GM23338 (cell line): ENCODE data around the gene TMEM239. TPM values are rescaled to one million over a fixed set of nuclear protein-coding genes. Genes with fewer than 3 reads are reported as not detected.

Experiments
- ATAC-seq: fragments of 200-7000 bp; cut with Tn5 transposase; 3 replicates; pipeline ENCODE4 v1.9.1; 2020
- DNase-seq: peaks from one replicate; pipeline ENCODE4 v3.0.0-alpha.2; 2015; ENCODE audit warnings: low spot score
- H2AFZ ChIP-seq: fragments of 200-600 bp; sonication (generic); 2 replicates; pipeline ENCODE4 v1.8.0; 2016; ENCODE audit warnings: antibody characterized with exemption, mild to moderate bottlenecking, moderate library complexity
- H3F3A ChIP-seq: fragments of 200-600 bp; sonication (generic); replicated peaks from 2 replicates; pipeline ENCODE4 v1.8.0; 2017; ENCODE audit warnings: antibody characterized with exemption, mixed run types, low read depth
- H3K27ac ChIP-seq: fragments of 200-600 bp; sonication (generic); 2 replicates; pipeline ENCODE4 v1.6.1; 2016; ENCODE audit warnings: low read depth
- H3K27me3 ChIP-seq: fragments of 200-600 bp; sonication (generic); 2 replicates; pipeline ENCODE4 v1.8.0; 2016; ENCODE audit warnings: mild to moderate bottlenecking, mixed run types, moderate library complexity; ENCODE audit not compliant: insufficient read depth
- H3K36me3 ChIP-seq: fragments of 200-600 bp; sonication (generic); 2 replicates; pipeline ENCODE4 v1.8.0; 2016; ENCODE audit warnings: mild to moderate bottlenecking; ENCODE audit not compliant: insufficient read depth
- H3K4me1 ChIP-seq: fragments of 200-600 bp; sonication (generic); 2 replicates; pipeline ENCODE4 v1.8.0; 2016; ENCODE audit warnings: mild to moderate bottlenecking, moderate library complexity; ENCODE audit not compliant: insufficient read depth
- H3K4me2 ChIP-seq: fragments of 200-600 bp; sonication (generic); 2 replicates; pipeline ENCODE4 v1.7.1; 2017; ENCODE audit warnings: mixed run types
- H3K4me3 ChIP-seq: fragments of 200-600 bp; sonication (generic); 2 replicates; pipeline ENCODE4 v1.6.1; 2016; ENCODE audit warnings: mixed run types
- H3K79me2 ChIP-seq: fragments of 200-600 bp; sonication (generic); replicated peaks from 2 replicates; pipeline ENCODE4 v1.8.0; 2017; ENCODE audit warnings: mild to moderate bottlenecking; ENCODE audit not compliant: insufficient read depth
- H3K9me2 ChIP-seq: fragments of 200-600 bp; sonication (generic); 2 replicates; pipeline ENCODE4 v1.8.0; 2017; ENCODE audit not compliant: insufficient read depth
- H4K20me1 ChIP-seq: fragments of 200-600 bp; sonication (generic); replicated peaks from 2 replicates; pipeline ENCODE4 v1.8.0; 2017; ENCODE audit warnings: mild to moderate bottlenecking; ENCODE audit not compliant: insufficient read depth
- H3K27ac Mint-ChIP-seq: 2 replicates; pipeline ENCODE4 v1.8.0; 2020; ENCODE audit warnings: inconsistent platforms, mild to moderate bottlenecking, moderate library complexity, mixed read lengths
- H3K27me3 Mint-ChIP-seq: 3 replicates; pipeline ENCODE4 v1.8.0; 2022; ENCODE audit warnings: low read depth, mild to moderate bottlenecking, moderate library complexity, mixed read lengths, inconsistent platforms; ENCODE audit not compliant: insufficient read depth, poor library complexity
- H3K36me3 Mint-ChIP-seq: 3 replicates; pipeline ENCODE4 v1.8.0; 2021; ENCODE audit warnings: low read depth, mild to moderate bottlenecking, inconsistent platforms, moderate library complexity, mixed read lengths
- H3K4me1 Mint-ChIP-seq: 3 replicates; pipeline ENCODE4 v1.8.0; 2020; ENCODE audit warnings: mild to moderate bottlenecking, inconsistent platforms, mixed read lengths
- H3K4me3 Mint-ChIP-seq: 3 replicates; pipeline ENCODE4 v1.8.0; 2021; ENCODE audit warnings: moderate library complexity, mild to moderate bottlenecking, inconsistent platforms, mixed read lengths
- H3K9me3 Mint-ChIP-seq: 3 replicates; pipeline ENCODE4 v1.8.0; 2020; ENCODE audit warnings: moderate library complexity, mild to moderate bottlenecking, inconsistent platforms, mixed read lengths
- CREB1 ChIP-seq: fragments of 250-450 bp; sonication (Bioruptor Pico); IDR thresholded peaks from 2 replicates; pipeline ENCODE4 v1.5.0; 2020; ENCODE audit warnings: low read depth, mild to moderate bottlenecking, moderate library complexity
- ETS1 ChIP-seq: IDR thresholded peaks from 2 replicates; pipeline ENCODE4 v1.6.1; 2016; ENCODE audit warnings: antibody characterized with exemption
- EZH2 ChIP-seq: fragments of 200-600 bp; sonication (generic); IDR thresholded peaks from one replicate; pipeline ENCODE4 v1.8.0; 2017; ENCODE audit warnings: antibody characterized with exemption, mild to moderate bottlenecking, low read depth; ENCODE audit not compliant: unreplicated experiment
- EZH2phosphoT487 ChIP-seq: fragments of 200-600 bp; sonication (generic); IDR thresholded peaks from one replicate; pipeline ENCODE4 v1.8.1; 2018; ENCODE audit warnings: antibody characterized with exemption; ENCODE audit not compliant: unreplicated experiment
- JUNB ChIP-seq: IDR thresholded peaks from one replicate; pipeline ENCODE4 v1.6.1; 2016; ENCODE audit warnings: antibody characterized with exemption; ENCODE audit not compliant: unreplicated experiment
- NANOG ChIP-seq: IDR thresholded peaks from 2 replicates; pipeline ENCODE4 v1.6.1; 2016; ENCODE audit warnings: antibody characterized with exemption, borderline replicate concordance
- POLR2AphosphoS5 ChIP-seq: IDR thresholded peaks from 2 replicates; pipeline ENCODE4 v1.6.1; 2016; ENCODE audit warnings: antibody characterized with exemption, low read depth
- STAT1 ChIP-seq: IDR thresholded peaks from one replicate; pipeline ENCODE4 v1.6.1; 2016; ENCODE audit warnings: antibody characterized with exemption; ENCODE audit not compliant: unreplicated experiment
- ZNF114 ChIP-seq: fragments of 250-450 bp; sonication (Bioruptor Pico); IDR thresholded peaks from 2 replicates; pipeline ENCODE4 v1.5.0; 2020; ENCODE audit warnings: mild to moderate bottlenecking, moderate library complexity
- ZNF331 ChIP-seq: fragments of 250-450 bp; sonication (Bioruptor Pico); IDR thresholded peaks from 2 replicates; pipeline ENCODE4 v1.5.0; 2020; ENCODE audit warnings: low read depth, mild to moderate bottlenecking, moderate library complexity
- ZNF462 ChIP-seq: fragments of 250-450 bp; sonication (Bioruptor Pico); IDR thresholded peaks from 2 replicates; pipeline ENCODE4 v1.5.0; 2020; ENCODE audit warnings: mild to moderate bottlenecking, moderate library complexity
- polyA plus RNA-seq: library from polyadenylated mRNA; unstranded; fragments of >200 nt; fragmentation: Nextera tagmentation; extraction: Ambion mirVana; gene quantifications from 2 replicates; pipeline ENCODE4 v1.2.1, GENCODE V29; 2016
- total RNA-seq: library from RNA; depleted of rRNA; stranded (reverse); fragments of >200 nt; shearing (Covaris generic); gene quantifications from 2 replicates; pipeline ENCODE4 v1.2.3, GENCODE V29; 2014
- TF ChIP-seq, protein P1 (sequence below), 2 experiments: fragments of 200-600 bp in 1 of 2; sonication (generic) in 1 of 2; conservative IDR thresholded peaks; 2 replicates each; pipeline versions ENCODE4 v1.5.1 to v1.6.1; 2016 to 2017; ENCODE audit warnings: antibody characterized with exemption in 2 of 2, low read depth in 2 of 2, mild to moderate bottlenecking in 2 of 2, moderate library complexity in 1 of 2
- TF ChIP-seq, protein P2 (sequence below): IDR thresholded peaks from one replicate; pipeline ENCODE4 v1.6.1; 2018; ENCODE audit warnings: antibody characterized with exemption; ENCODE audit not compliant: unreplicated experiment

Gene TMEM239
- total and polyA plus RNA-seq, 2 experiments from 2014 or later: not detected

DNA sequence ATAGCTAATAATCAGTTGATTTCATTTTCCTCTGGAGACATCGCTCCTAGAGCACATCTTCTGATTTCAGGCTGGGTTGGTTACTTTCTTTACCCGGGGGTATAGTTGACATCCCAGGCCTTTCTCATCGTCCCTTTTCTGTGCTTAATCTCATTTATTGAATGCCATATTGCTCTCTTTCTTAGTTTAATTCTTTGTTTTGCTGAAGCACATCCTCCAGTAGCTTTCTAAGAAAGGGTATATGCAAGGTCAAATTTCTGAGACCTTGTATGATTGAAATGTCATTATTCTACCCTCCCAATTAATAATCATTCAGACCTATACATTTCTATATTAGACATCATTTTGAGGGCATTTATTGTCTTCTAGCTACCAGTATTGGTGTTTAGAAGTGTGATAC, 4.0 kb upstream of the TMEM239 start:
- Mint-ChIP-seq H3K4me3 (no peak overlapping the region), H3K27me3 (peaks cover 32% of the 10 kb centered on the region), H3K27ac (no peak overlapping the region), H3K36me3 (no peaks in the 10 kb centered on the region), H3K4me1 (no peaks in the 10 kb centered on the region), H3K9me3 (peaks cover 7% of the 10 kb centered on the region)
- no peaks in the 10 kb centered on the region for H3K4me1 ChIP-seq
- no peak overlapping the region for H3K4me3 ChIP-seq
- DNase-seq: no peak
- TF ChIP-seq EZH2 (no peak), CREB1 (CRISPR knock-in tag) (no peak), NANOG (no peak), ZNF331 (CRISPR knock-in tag) (no peak), STAT1 (no peak), ZNF114 (CRISPR knock-in tag) (no peak), ZNF462 (CRISPR knock-in tag) (no peak), POLR2AphosphoS5 (no peak), EZH2phosphoT487 (no peak), JUNB (no peak), ETS1 (no peak)
- TF ChIP-seq, protein P1, sequence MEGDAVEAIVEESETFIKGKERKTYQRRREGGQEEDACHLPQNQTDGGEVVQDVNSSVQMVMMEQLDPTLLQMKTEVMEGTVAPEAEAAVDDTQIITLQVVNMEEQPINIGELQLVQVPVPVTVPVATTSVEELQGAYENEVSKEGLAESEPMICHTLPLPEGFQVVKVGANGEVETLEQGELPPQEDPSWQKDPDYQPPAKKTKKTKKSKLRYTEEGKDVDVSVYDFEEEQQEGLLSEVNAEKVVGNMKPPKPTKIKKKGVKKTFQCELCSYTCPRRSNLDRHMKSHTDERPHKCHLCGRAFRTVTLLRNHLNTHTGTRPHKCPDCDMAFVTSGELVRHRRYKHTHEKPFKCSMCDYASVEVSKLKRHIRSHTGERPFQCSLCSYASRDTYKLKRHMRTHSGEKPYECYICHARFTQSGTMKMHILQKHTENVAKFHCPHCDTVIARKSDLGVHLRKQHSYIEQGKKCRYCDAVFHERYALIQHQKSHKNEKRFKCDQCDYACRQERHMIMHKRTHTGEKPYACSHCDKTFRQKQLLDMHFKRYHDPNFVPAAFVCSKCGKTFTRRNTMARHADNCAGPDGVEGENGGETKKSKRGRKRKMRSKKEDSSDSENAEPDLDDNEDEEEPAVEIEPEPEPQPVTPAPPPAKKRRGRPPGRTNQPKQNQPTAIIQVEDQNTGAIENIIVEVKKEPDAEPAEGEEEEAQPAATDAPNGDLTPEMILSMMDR (conservative IDR thresholded peaks at IDR 0.05; ENCODE audit: low read depth in 2 of 2): no peak
- TF ChIP-seq, protein P2, sequence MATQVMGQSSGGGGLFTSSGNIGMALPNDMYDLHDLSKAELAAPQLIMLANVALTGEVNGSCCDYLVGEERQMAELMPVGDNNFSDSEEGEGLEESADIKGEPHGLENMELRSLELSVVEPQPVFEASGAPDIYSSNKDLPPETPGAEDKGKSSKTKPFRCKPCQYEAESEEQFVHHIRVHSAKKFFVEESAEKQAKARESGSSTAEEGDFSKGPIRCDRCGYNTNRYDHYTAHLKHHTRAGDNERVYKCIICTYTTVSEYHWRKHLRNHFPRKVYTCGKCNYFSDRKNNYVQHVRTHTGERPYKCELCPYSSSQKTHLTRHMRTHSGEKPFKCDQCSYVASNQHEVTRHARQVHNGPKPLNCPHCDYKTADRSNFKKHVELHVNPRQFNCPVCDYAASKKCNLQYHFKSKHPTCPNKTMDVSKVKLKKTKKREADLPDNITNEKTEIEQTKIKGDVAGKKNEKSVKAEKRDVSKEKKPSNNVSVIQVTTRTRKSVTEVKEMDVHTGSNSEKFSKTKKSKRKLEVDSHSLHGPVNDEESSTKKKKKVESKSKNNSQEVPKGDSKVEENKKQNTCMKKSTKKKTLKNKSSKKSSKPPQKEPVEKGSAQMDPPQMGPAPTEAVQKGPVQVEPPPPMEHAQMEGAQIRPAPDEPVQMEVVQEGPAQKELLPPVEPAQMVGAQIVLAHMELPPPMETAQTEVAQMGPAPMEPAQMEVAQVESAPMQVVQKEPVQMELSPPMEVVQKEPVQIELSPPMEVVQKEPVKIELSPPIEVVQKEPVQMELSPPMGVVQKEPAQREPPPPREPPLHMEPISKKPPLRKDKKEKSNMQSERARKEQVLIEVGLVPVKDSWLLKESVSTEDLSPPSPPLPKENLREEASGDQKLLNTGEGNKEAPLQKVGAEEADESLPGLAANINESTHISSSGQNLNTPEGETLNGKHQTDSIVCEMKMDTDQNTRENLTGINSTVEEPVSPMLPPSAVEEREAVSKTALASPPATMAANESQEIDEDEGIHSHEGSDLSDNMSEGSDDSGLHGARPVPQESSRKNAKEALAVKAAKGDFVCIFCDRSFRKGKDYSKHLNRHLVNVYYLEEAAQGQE: no peak
- no peak for ATAC-seq
- H3K27ac ChIP-seq: no peak overlapping the region
- no peaks in the 10 kb centered on the region for H3F3A ChIP-seq
- no peak overlapping the region for H2AFZ ChIP-seq
- H4K20me1 ChIP-seq: no peaks in the 10 kb centered on the region
- peaks cover 58% of the 10 kb centered on the region for H3K27me3 ChIP-seq
- H3K4me2 ChIP-seq: no peak overlapping the region
- no peaks in the 10 kb centered on the region for H3K9me2 ChIP-seq
- no peaks in the 10 kb centered on the region for H3K36me3 ChIP-seq
- H3K79me2 ChIP-seq: no peaks in the 10 kb centered on the region
